Measurements from ENCODE around the gene GNL1. TPM values are rescaled to one million over a fixed set of nuclear protein-coding genes. Genes with fewer than 3 reads are reported as not detected.
A peak's percentile ranks its signal among the peaks of the same experiment; 100 is the strongest.

The GNL1 gene
- total and polyA plus RNA-seq, 9 of the 15 experiments (the other 6 are each of a cell fraction or from before 2014, with no cell fraction given): 0.73 to 112 (median 58.0) TPM

- no peak for TF ChIP-seq FOXO4 (CRISPR knock-in tag; IDR thresholded peaks at IDR 0.05)
- no peak for TF ChIP-seq RAD51 (IDR thresholded peaks at IDR 0.05; ENCODE audit: borderline replicate concordance, low read depth)
- TF ChIP-seq NKRF (IDR thresholded peaks at IDR 0.05; ENCODE audit: borderline replicate concordance): no peak
- TF ChIP-seq NFYB (IDR thresholded peaks at IDR 0.05; ENCODE audit: extremely low read depth, insufficient read length): no peak
- TF ChIP-seq POLR2B (IDR thresholded peaks at IDR 0.05; ENCODE audit: low read depth, partially characterized antibody): no peak
- TF ChIP-seq ILF3 (IDR thresholded peaks at IDR 0.05; ENCODE audit: borderline replicate concordance): no peak
- no peak for TF ChIP-seq ZNF282 (CRISPR knock-in tag; IDR thresholded peaks at IDR 0.05)
- 0 out of 2 replicates have a peak, but pooled peaks have one; percentile 15 for TF ChIP-seq DPF2 (IDR thresholded peaks at IDR 0.05)
- no peak for TF ChIP-seq ZNF174 (CRISPR knock-in tag; IDR thresholded peaks at IDR 0.05)
- TF ChIP-seq RAD21 (CRISPR knock-in tag; conservative IDR thresholded peaks at IDR 0.05 in 1 of 2, IDR thresholded peaks at IDR 0.05 in 1 of 2): no peak; a peak in 1 of 4 replicates
- TF ChIP-seq TBL1XR1 (IDR thresholded peaks at IDR 0.05; ENCODE audit: low read length in 2 of 2): no peak
- TF ChIP-seq ZFPM2 (CRISPR knock-in tag; IDR thresholded peaks at IDR 0.05): no peak
- no peak for TF ChIP-seq ZNF280A (IDR thresholded peaks at IDR 0.05; ENCODE audit: low read depth, partially characterized antibody)
- TF ChIP-seq MEF2D (tag; conservative IDR thresholded peaks at IDR 0.05; ENCODE audit: low read depth): no peak
- no peak for TF ChIP-seq ZBTB33 (CRISPR knock-in tag; IDR thresholded peaks at IDR 0.05)
- TF ChIP-seq ETV5 (CRISPR knock-in tag; IDR thresholded peaks at IDR 0.05; ENCODE audit: low read depth): no peak
- no peak for TF ChIP-seq ZFP1 (CRISPR knock-in tag; IDR thresholded peaks at IDR 0.05)
- TF ChIP-seq ZC3H4 (CRISPR knock-in tag; IDR thresholded peaks at IDR 0.05; ENCODE audit: borderline replicate concordance): no peak
- no peak for TF ChIP-seq GABPB2 (CRISPR knock-in tag; conservative IDR thresholded peaks at IDR 0.05)
- TF ChIP-seq SRSF1 (IDR thresholded peaks at IDR 0.05; ENCODE audit: low read depth, low read length): no peak
- no peak for TF ChIP-seq ZNF561 (CRISPR knock-in tag; conservative IDR thresholded peaks at IDR 0.05)
- TF ChIP-seq IRF2 (CRISPR knock-in tag; IDR thresholded peaks at IDR 0.05): no peak
- TF ChIP-seq CTBP1 (IDR thresholded peaks at IDR 0.05; ENCODE audit: borderline replicate concordance): peak; percentile 71
- no peak for TF ChIP-seq XRCC5 (IDR thresholded peaks at IDR 0.05; ENCODE audit: low read depth, low read length)
These were observed 26.3 kb downstream of the GNL1 start (continued) for GRCh38 chr6:30530014-30530413.

Measured in K562 (cell line).